Thyroid gland (tissue), 4 donors: ENCODE results near the gene NIBAN1. TPM values are rescaled to one million over a fixed set of nuclear protein-coding genes. Genes with fewer than 3 reads are reported as not detected.
A peak's percentile ranks its signal among the peaks of the same experiment; 100 is the strongest.

Experiments
- DNase-seq, 2 donors: peaks; one replicate each; pipeline ENCODE4 v3.0.0-alpha.2; 2019
- H3K27ac ChIP-seq, 3 donors: fragments of 200-600 bp; sonication (generic); 1 replicate in 2 of 3; 2 replicates in 1 of 3; pipeline ENCODE4 v1.5.1; 2016 to 2019; ENCODE audit warnings: mild to moderate bottlenecking in 1 of 3, moderate library complexity in 1 of 3
- H3K27me3 ChIP-seq: fragments of 200-600 bp; sonication (generic); one replicate; pipeline ENCODE4 v1.5.1; 2019
- H3K36me3 ChIP-seq, 2 donors: fragments of 200-600 bp; sonication (generic); one replicate each; pipeline ENCODE4 v1.5.1; 2016 to 2019
- H3K4me1 ChIP-seq, 2 donors: fragments of 200-600 bp; sonication (generic); one replicate each; pipeline ENCODE4 v1.5.1; 2017 to 2019
- H3K4me3 ChIP-seq, 3 donors: fragments of 200-600 bp; sonication (generic); replicated peaks in 1 of 3; 1 replicate in 2 of 3; 2 replicates in 1 of 3; pipeline ENCODE4 v1.5.1; 2016; ENCODE audit warnings: mild to moderate bottlenecking in 1 of 3
- H3K9me3 ChIP-seq: fragments of 200-600 bp; sonication (generic); one replicate; pipeline ENCODE4 v1.5.1; 2017
- CTCF ChIP-seq, 6 experiments: fragments of 200-600 bp in 3 of 6; fragments of 450-650 bp in 3 of 6; sonication (generic) in 3 of 6; IDR thresholded peaks; one replicate each; pipeline ENCODE4 v1.5.1; 2016 to 2019; ENCODE audit warnings: antibody characterized with exemption in 6 of 6, mild to moderate bottlenecking in 2 of 6, inconsistent platforms in 1 of 6, moderate library complexity in 1 of 6
- POLR2A ChIP-seq, 2 donors: fragments of 450-650 bp; IDR thresholded peaks; one replicate each; pipeline ENCODE4 v1.6.1; 2017; ENCODE audit warnings: antibody characterized with exemption in 2 of 2, mild to moderate bottlenecking in 2 of 2, moderate library complexity in 1 of 2
- WGBS, 2 donors: methylation state at CpG; one replicate each; pipeline ENCODE4 v1.1.5; 2017; 5-methylcytosine and 5-hydroxymethylcytosine counted together
- intact Hi-C: fragments of 100-400 bp; cut with DNase I; formaldehyde crosslinking; loops from one replicate; pipeline ENCODE4 v1.15.1; 2023
- total RNA-seq, 4 donors: library from RNA; depleted of rRNA; stranded (reverse); fragments of >200 nt; gene quantifications; one replicate each; pipeline ENCODE4 v1.2.3, GENCODE V29; 2016

Gene NIBAN1
- total RNA-seq, 4 donors from 2014 or later, result 6.9 to 13.2 (median 10.2) TPM

GRCh38 chr1:184982002-184982954 lies 8.0 kb upstream of the NIBAN1 start:
- H3K27ac ChIP-seq, result no peak overlapping the region
- no peak overlapping the region for H3K4me3 ChIP-seq
- no peaks in the 10 kb centered on the region for H3K9me3 ChIP-seq
- H3K27me3 ChIP-seq, result no peaks in the 10 kb centered on the region
- no peaks in the 10 kb centered on the region for H3K4me1 ChIP-seq
- H3K36me3 ChIP-seq, result no peaks in the 10 kb centered on the region
- DNase-seq, result peak; percentile 75 to 76
- intact Hi-C loops, result loop anchor here (5.0 kb wide), 1 partner anchor 180 kb away; no protein-coding TSS in a partner anchor
- WGBS, 2 donors, result 51% methylated on average over 14 of the region's 14 CpGs
- TF ChIP-seq CTCF (IDR thresholded peaks at IDR 0.05), result peak; percentile 41 to 88 (median 81)
- no peak for TF ChIP-seq POLR2A (IDR thresholded peaks at IDR 0.05)

GRCh38 chr1:184980726-184981125 lies 6.4 kb upstream of the NIBAN1 start:
- Histone ChIP-seq H3K9me3 (no peaks in the 10 kb centered on the region), H3K27ac (no peak overlapping the region), H3K36me3 (no peaks in the 10 kb centered on the region), H3K27me3 (no peaks in the 10 kb centered on the region), H3K4me3 (no peak overlapping the region), H3K4me1 (no peaks in the 10 kb centered on the region)
- WGBS, 2 donors, result 93% methylated on average over 1 of the region's 1 CpG
- TF ChIP-seq POLR2A (IDR thresholded peaks at IDR 0.05) (no peak), CTCF (IDR thresholded peaks at IDR 0.05) (no peak)
- intact Hi-C loops, result loop anchor here (5.0 kb wide), 1 partner anchor 178 kb away; no protein-coding TSS in a partner anchor
- DNase-seq, result no peak

- no peak overlapping the region for H3K4me3 ChIP-seq
- H3K27ac ChIP-seq, result no peak overlapping the region
- WGBS, 2 donors, result 85 to 88% methylated on average over 6 of the region's 6 CpGs
- intact Hi-C loops, result no loop called here
- H3K27me3 ChIP-seq, result peaks cover 4% of the 10 kb centered on the region
- no peaks in the 10 kb centered on the region for H3K9me3 ChIP-seq
- H3K36me3 ChIP-seq, result no peaks in the 10 kb centered on the region
- DNase-seq, result no peak
- H3K4me1 ChIP-seq, result peaks cover 0 to 11% of the 10 kb centered on the region in 2 donors
- TF ChIP-seq CTCF (IDR thresholded peaks at IDR 0.05), result no peak
- no peak for TF ChIP-seq POLR2A (IDR thresholded peaks at IDR 0.05)
Observed at GRCh38 chr1:184975208-184975870, 1.0 kb upstream of the NIBAN1 start.

GRCh38 chr1:184974837-184975115 lies 468 bp upstream of the NIBAN1 start:
- intact Hi-C loops, result no loop called here
- no peak for DNase-seq
- H3K4me1 ChIP-seq, result peaks cover 0 to 11% of the 10 kb centered on the region in 2 donors
- peak overlapping the region in 1 of 3 donors; percentile 24 for H3K27ac ChIP-seq
- H3K27me3 ChIP-seq, result peaks cover 4% of the 10 kb centered on the region
- H3K9me3 ChIP-seq, result no peaks in the 10 kb centered on the region
- no peak for TF ChIP-seq POLR2A (IDR thresholded peaks at IDR 0.05)
- no peak for TF ChIP-seq CTCF (IDR thresholded peaks at IDR 0.05)
- no peaks in the 10 kb centered on the region for H3K36me3 ChIP-seq
- H3K4me3 ChIP-seq, result peak overlapping the region in 1 of 3 donors; percentile 51
- WGBS, 2 donors, result 39 to 52% methylated on average over 4 of the region's 4 CpGs
